OCI-LY7 (cell line): ENCODE data around the gene CARD6.
A peak's percentile ranks its signal among the peaks of the same experiment; 100 is the strongest.

Experiments used
- EZH2phosphoT487 ChIP-seq: fragments of 200-600 bp; sonication (generic); IDR thresholded peaks from 2 replicates; pipeline ENCODE4 v1.6.1; 2018; ENCODE audit warnings: low read depth, borderline replicate concordance, mild to moderate bottlenecking, mixed run types, antibody characterized with exemption, low read length, moderate library complexity, mixed read lengths
- TF ChIP-seq, protein P1 (sequence below): fragments of 200-600 bp; sonication (generic); conservative IDR thresholded peaks from 2 replicates; pipeline ENCODE4 v1.5.1; 2014; ENCODE audit warnings: mild to moderate bottlenecking, antibody characterized with exemption, low read length, moderate library complexity, mixed read lengths

- TF ChIP-seq, protein P1, sequence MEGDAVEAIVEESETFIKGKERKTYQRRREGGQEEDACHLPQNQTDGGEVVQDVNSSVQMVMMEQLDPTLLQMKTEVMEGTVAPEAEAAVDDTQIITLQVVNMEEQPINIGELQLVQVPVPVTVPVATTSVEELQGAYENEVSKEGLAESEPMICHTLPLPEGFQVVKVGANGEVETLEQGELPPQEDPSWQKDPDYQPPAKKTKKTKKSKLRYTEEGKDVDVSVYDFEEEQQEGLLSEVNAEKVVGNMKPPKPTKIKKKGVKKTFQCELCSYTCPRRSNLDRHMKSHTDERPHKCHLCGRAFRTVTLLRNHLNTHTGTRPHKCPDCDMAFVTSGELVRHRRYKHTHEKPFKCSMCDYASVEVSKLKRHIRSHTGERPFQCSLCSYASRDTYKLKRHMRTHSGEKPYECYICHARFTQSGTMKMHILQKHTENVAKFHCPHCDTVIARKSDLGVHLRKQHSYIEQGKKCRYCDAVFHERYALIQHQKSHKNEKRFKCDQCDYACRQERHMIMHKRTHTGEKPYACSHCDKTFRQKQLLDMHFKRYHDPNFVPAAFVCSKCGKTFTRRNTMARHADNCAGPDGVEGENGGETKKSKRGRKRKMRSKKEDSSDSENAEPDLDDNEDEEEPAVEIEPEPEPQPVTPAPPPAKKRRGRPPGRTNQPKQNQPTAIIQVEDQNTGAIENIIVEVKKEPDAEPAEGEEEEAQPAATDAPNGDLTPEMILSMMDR, result peak; percentile 65; the same call in 1 of the 2 replicates
- no peak for TF ChIP-seq EZH2phosphoT487
These were observed 63.8 kb downstream of the CARD6 start for GRCh38 chr5:40904994-40905306.
